Measurements from ENCODE around the gene GGCX. TPM values are rescaled to one million over a fixed set of nuclear protein-coding genes. Genes with fewer than 3 reads are reported as not detected.

The GGCX gene
- total RNA-seq, 3 donors from 2014 or later (not counting 1 experiment from before 2014, with no cell fraction given), result 21.3 to 21.7 (median 21.4) TPM

GRCh38 chr2:85578243-85579180 is 17.2 kb upstream of the GGCX start:
- 10% methylated on average over 19 of the region's 19 CpGs for WGBS (ENCODE audit: insufficient coverage)
- no peaks in the 10 kb centered on the region for H3K27me3 ChIP-seq (ENCODE audit: control insufficient read depth, insufficient read depth, low read length)
- H3K27ac ChIP-seq (ENCODE audit: low read length), result peak overlapping the region; percentile 77
- TF ChIP-seq CTCF (IDR thresholded peaks at IDR 0.05), result no peak
- DNase-seq (peak; percentile 28 to 46), ATAC-seq (peak; percentile 52 to 68 (median 63))
- peaks cover 16% of the 10 kb centered on the region for H3K36me3 ChIP-seq (ENCODE audit: control insufficient read depth, insufficient read depth, low read length)
- peak overlapping the region; percentile 86 to 95 for H3K27ac Mint-ChIP-seq
- H3K36me3 Mint-ChIP-seq, result no peaks in the 10 kb centered on the region
- peaks cover 35% of the 10 kb centered on the region for H3K4me1 ChIP-seq (ENCODE audit: control insufficient read depth, insufficient read depth, low read length)
- peak overlapping the region; percentile 93 for H3K4me3 Mint-ChIP-seq
- peak overlapping the region; percentile 70 for H3K4me3 ChIP-seq (ENCODE audit: low read length)
- H3K4me1 Mint-ChIP-seq, result peaks cover 31 to 43% of the 10 kb centered on the region in 2 donors
- H3K27me3 Mint-ChIP-seq (ENCODE audit: low read depth in 2 of 2), result no peaks in the 10 kb centered on the region
- no peaks in the 10 kb centered on the region for H3K9me3 ChIP-seq (ENCODE audit: control insufficient read depth, insufficient read depth, low read length)
- no peaks in the 10 kb centered on the region for H3K9me3 Mint-ChIP-seq
- intact Hi-C loops (cut with micrococcal nuclease), result no loop called here

- Mint-ChIP-seq H3K27me3 (ENCODE audit: low read depth in 2 of 2) (no peaks in the 10 kb centered on the region), H3K4me3 (peak within 1 kb of the TSS; percentile 93), H3K27ac (peak within 1 kb of the TSS; percentile 86 to 95), H3K9me3 (no peaks in the 10 kb centered on the region), H3K36me3 (no peaks in the 10 kb centered on the region), H3K4me1 (peaks cover 28 to 39% of the 10 kb centered on the region in 2 donors)
- Histone ChIP-seq H3K9me3 (ENCODE audit: control insufficient read depth, insufficient read depth, low read length) (no peaks in the 10 kb centered on the region), H3K4me1 (ENCODE audit: control insufficient read depth, insufficient read depth, low read length) (peaks cover 31% of the 10 kb centered on the region), H3K36me3 (ENCODE audit: control insufficient read depth, insufficient read depth, low read length) (peaks cover 16% of the 10 kb centered on the region), H3K27me3 (ENCODE audit: control insufficient read depth, insufficient read depth, low read length) (no peaks in the 10 kb centered on the region), H3K27ac (ENCODE audit: low read length) (peak within 1 kb of the TSS; percentile 77), H3K4me3 (ENCODE audit: low read length) (peak within 1 kb of the TSS; percentile 70)
- TF ChIP-seq CTCF (IDR thresholded peaks at IDR 0.05), result no peak
- ATAC-seq (peak; percentile 79 to 86 (median 81)), DNase-seq (peak; percentile 44 to 79)
- under 1% methylated on average over 18 of the region's 19 CpGs for WGBS (ENCODE audit: insufficient coverage)
- intact Hi-C loops (cut with micrococcal nuclease), result no loop called here
These were observed 16.3 kb upstream of the GGCX start, which contains the start of gene VAMP8 for GRCh38 chr2:85577386-85578242. TSS of gene VAMP8 (plus strand) at chr2:85577586. CDS start at chr2:85577647, 61 bp downstream.

- Mint-ChIP-seq H3K4me1 (peaks cover 28 to 35% of the 10 kb centered on the region in 2 donors), H3K27ac (peak overlapping the region; percentile 86 to 95), H3K4me3 (peak overlapping the region; percentile 93), H3K36me3 (no peaks in the 10 kb centered on the region), H3K9me3 (no peaks in the 10 kb centered on the region), H3K27me3 (ENCODE audit: low read depth in 2 of 2) (no peaks in the 10 kb centered on the region)
- peak overlapping the region; percentile 70 for H3K4me3 ChIP-seq (ENCODE audit: low read length)
- no peak for TF ChIP-seq CTCF (IDR thresholded peaks at IDR 0.05)
- H3K27ac ChIP-seq (ENCODE audit: low read length), result peak overlapping the region; percentile 77
- intact Hi-C loops (cut with micrococcal nuclease), result no loop called here
- DNase-seq (no peak), ATAC-seq (no peak)
- H3K27me3 ChIP-seq (ENCODE audit: control insufficient read depth, insufficient read depth, low read length), result no peaks in the 10 kb centered on the region
- peaks cover 10% of the 10 kb centered on the region for H3K36me3 ChIP-seq (ENCODE audit: control insufficient read depth, insufficient read depth, low read length)
- H3K9me3 ChIP-seq (ENCODE audit: control insufficient read depth, insufficient read depth, low read length), result no peaks in the 10 kb centered on the region
- peaks cover 31% of the 10 kb centered on the region for H3K4me1 ChIP-seq (ENCODE audit: control insufficient read depth, insufficient read depth, low read length)
- WGBS (ENCODE audit: insufficient coverage), result 33% methylated on average over 3 of the region's 3 CpGs
These were observed 15.7 kb upstream of the GGCX start for GRCh38 chr2:85577063-85577385.

Measured in natural killer cell (primary cell).